Measurements from ENCODE around the gene WDR44. TPM values are rescaled to one million over a fixed set of nuclear protein-coding genes. Genes with fewer than 3 reads are reported as not detected.
A peak's percentile ranks its signal among the peaks of the same experiment; 100 is the strongest.

WDR44 gene
- total and polyA plus RNA-seq, 10 of the 15 experiments (the other 5 are each of a cell fraction or from before 2014, with no cell fraction given): 3.4 to 14.0 (median 11.6) TPM

DNA sequence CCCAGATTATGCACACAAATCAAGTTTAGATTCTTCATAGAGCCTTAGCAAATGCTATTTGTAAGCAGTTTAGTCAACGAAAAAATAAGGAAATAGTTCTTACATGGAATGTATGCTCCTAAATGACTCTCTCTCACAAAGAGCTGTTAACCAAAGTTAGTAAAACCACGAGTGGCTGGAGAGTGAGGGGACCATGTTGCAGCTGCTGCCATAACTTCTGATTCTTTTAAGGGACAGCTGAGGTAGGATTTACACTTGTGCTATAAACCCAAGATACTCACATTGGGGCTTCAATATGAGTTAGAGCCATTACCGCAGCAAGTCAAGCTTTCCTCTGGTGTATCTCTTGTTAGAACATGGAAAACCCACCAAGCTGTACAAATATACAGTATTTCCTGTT is 152.4 kb downstream of the WDR44 start:
- TF ChIP-seq ZNF622 (IDR thresholded peaks at IDR 0.05): no peak
- peak overlapping the region; percentile 68; the same call in 1 of the 2 replicates for H3K4me2 ChIP-seq (ENCODE audit: control insufficient read depth, insufficient read depth)
- no peaks in the 10 kb centered on the region for H4K20me1 ChIP-seq (ENCODE audit: control insufficient read depth, insufficient read depth)
- intact Hi-C loops (cut with micrococcal nuclease; ENCODE audit: unreplicated experiment) (no loop called here), in situ Hi-C loops (cut with MboI) (no loop called here)
- 0 out of 2 replicates have a peak, but pooled peaks cover 3% of the 10 kb centered on the region for H3K4me1 ChIP-seq (ENCODE audit: control insufficient read depth, insufficient read depth, low read length)
- H3K36me3 ChIP-seq (ENCODE audit: control insufficient read depth in 2 of 2, insufficient read depth in 2 of 2, low read length in 1 of 2): no peaks in the 10 kb centered on the region
- peak overlapping the region; percentile 74; the same call in 1 of the 2 replicates for H3K4me3 ChIP-seq
- H3K79me2 ChIP-seq (ENCODE audit: control insufficient read depth, insufficient read depth, low read length): peaks cover 24% of the 10 kb centered on the region
- H2AFZ ChIP-seq (ENCODE audit: control insufficient read depth, low read depth, low read length): no peak overlapping the region
- H3K27me3 ChIP-seq (replicated peaks in 1 of 2; ENCODE audit: control insufficient read depth in 2 of 2, insufficient read depth in 2 of 2, low read length in 1 of 2): no peaks in the 10 kb centered on the region
- CTCF ChIA-PET: interaction anchor here (0.7 to 0.8 kb wide), 3 partner anchors 33 to 59 kb away, joined by 3 read pairs; no protein-coding TSS in a partner anchor
- no peaks in the 10 kb centered on the region for H3K9me3 ChIP-seq (replicated peaks; ENCODE audit: control insufficient read depth, insufficient read depth, low read length)
- SMC1A ChIA-PET (ENCODE audit: uncharacterized antibody, unreplicated experiment): interaction anchor here (0.7 to 1.6 kb wide), 5 partner anchors 17 to 759 kb away, joined by 3 to 4 read pairs (median 4); no protein-coding TSS in a partner anchor
- BruUV-seq (replicated peaks): no TSS peak
- no peak overlapping the region for H3K27ac ChIP-seq (ENCODE audit: control insufficient read depth, insufficient read depth)
- DNase-seq (ENCODE audit: low read depth, low spot score) (no peak), FAIRE-seq (no peak), ATAC-seq (no peak)
- WGBS (ENCODE audit: insufficient coverage, insufficient replicate concordance, low lambda C conversion rate, missing lambda C conversion rate): 31% methylated on average over 3 of the region's 3 CpGs
- no peak overlapping the region for H3K9ac ChIP-seq (ENCODE audit: control insufficient read depth, insufficient read depth, low read length)
- POLR2A ChIA-PET: interaction anchor here (1.8 kb wide), 1 partner anchor 37 kb away, joined by 7 read pairs; no protein-coding TSS in a partner anchor
- RAD21 ChIA-PET (ENCODE audit: unreplicated experiment): interaction anchor here (1.1 to 3.7 kb wide), 3 partner anchors 31 to 41 kb away, joined by 4 to 33 read pairs (median 16); no protein-coding TSS in a partner anchor

DNA sequence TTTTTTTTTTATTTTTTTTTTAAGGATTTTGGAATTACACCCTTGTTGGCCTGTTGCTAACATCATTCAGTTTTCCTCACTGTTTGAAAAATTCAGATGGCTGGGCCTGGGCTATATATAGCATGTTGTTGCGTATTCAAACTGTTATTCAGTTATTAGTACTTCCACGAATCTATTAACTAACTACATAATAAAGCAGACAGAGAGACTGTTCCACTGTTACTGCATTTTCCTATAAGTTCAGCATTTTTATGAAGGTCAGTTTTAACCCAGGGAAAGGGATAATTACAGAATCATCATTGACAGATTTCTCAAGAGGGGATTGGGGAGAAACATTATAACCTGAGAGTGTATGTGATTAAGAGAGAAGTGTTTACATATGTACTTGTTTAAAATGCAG is 152.8 kb downstream of the WDR44 start:
- in situ Hi-C loops (cut with MboI): no loop called here
- H3K27ac ChIP-seq (ENCODE audit: control insufficient read depth, insufficient read depth): no peak overlapping the region
- H2AFZ ChIP-seq (ENCODE audit: control insufficient read depth, low read depth, low read length): no peak overlapping the region
- TF ChIP-seq TARDBP (IDR thresholded peaks at IDR 0.05; ENCODE audit: borderline replicate concordance) (no peak), ETV6 (conservative IDR thresholded peaks at IDR 0.05 in 1 of 2, IDR thresholded peaks at IDR 0.05 in 1 of 2; ENCODE audit: borderline replicate concordance in 1 of 2, low read depth in 1 of 2) (no peak), NFXL1 (IDR thresholded peaks at IDR 0.05; ENCODE audit: borderline replicate concordance) (no peak), GABPA (IDR thresholded peaks at IDR 0.05; ENCODE audit: low read depth) (no peak), DPF2 (IDR thresholded peaks at IDR 0.05) (no peak), FOXM1 (IDR thresholded peaks at IDR 0.05; ENCODE audit: low read depth, low read length) (no peak)
- TF ChIP-seq, protein P1, sequence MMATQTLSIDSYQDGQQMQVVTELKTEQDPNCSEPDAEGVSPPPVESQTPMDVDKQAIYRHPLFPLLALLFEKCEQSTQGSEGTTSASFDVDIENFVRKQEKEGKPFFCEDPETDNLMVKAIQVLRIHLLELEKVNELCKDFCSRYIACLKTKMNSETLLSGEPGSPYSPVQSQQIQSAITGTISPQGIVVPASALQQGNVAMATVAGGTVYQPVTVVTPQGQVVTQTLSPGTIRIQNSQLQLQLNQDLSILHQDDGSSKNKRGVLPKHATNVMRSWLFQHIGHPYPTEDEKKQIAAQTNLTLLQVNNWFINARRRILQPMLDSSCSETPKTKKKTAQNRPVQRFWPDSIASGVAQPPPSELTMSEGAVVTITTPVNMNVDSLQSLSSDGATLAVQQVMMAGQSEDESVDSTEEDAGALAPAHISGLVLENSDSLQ (IDR thresholded peaks at IDR 0.05): no peak
- BruUV-seq (replicated peaks): no TSS peak
- FAIRE-seq: no peak
- SMC1A ChIA-PET (ENCODE audit: uncharacterized antibody, unreplicated experiment): interaction anchor here (0.7 to 1.6 kb wide), 4 partner anchors 17 to 759 kb away, joined by 3 to 4 read pairs (median 4); no protein-coding TSS in a partner anchor
- CTCF ChIA-PET: interaction anchor here (0.7 to 0.8 kb wide), 3 partner anchors 33 to 58 kb away, joined by 3 read pairs; no protein-coding TSS in a partner anchor
- peaks cover 5% of the 10 kb centered on the region; the same call in 1 of the 2 replicates for H3K4me1 ChIP-seq (ENCODE audit: control insufficient read depth, insufficient read depth, low read length)
- RAD21 ChIA-PET (ENCODE audit: unreplicated experiment): interaction anchor here (3.7 kb wide), 1 partner anchor 30 kb away, joined by 33 read pairs; no protein-coding TSS in a partner anchor
- no peak for ATAC-seq
- POLR2A ChIA-PET: interaction anchor here (1.8 kb wide), 1 partner anchor 37 kb away, joined by 7 read pairs; no protein-coding TSS in a partner anchor
- H3K36me3 ChIP-seq (ENCODE audit: control insufficient read depth in 2 of 2, insufficient read depth in 2 of 2, low read length in 1 of 2): no peaks in the 10 kb centered on the region
- H4K20me1 ChIP-seq (ENCODE audit: control insufficient read depth, insufficient read depth): no peaks in the 10 kb centered on the region
- intact Hi-C loops (cut with micrococcal nuclease; ENCODE audit: unreplicated experiment): no loop called here
- WGBS (ENCODE audit: insufficient coverage, insufficient replicate concordance, low lambda C conversion rate, missing lambda C conversion rate): 0% methylated on average over 2 of the region's 2 CpGs
- H3K9ac ChIP-seq (ENCODE audit: control insufficient read depth, insufficient read depth, low read length): no peak overlapping the region
- no peaks in the 10 kb centered on the region for H3K27me3 ChIP-seq (replicated peaks in 1 of 2; ENCODE audit: control insufficient read depth in 2 of 2, insufficient read depth in 2 of 2, low read length in 1 of 2)
- no peak for DNase-seq (ENCODE audit: low read depth, low spot score)
- no peak overlapping the region for H3K4me2 ChIP-seq (ENCODE audit: control insufficient read depth, insufficient read depth)
- peak overlapping the region; percentile 44; the same call in 1 of the 2 replicates for H3K4me3 ChIP-seq
- peaks cover 26% of the 10 kb centered on the region for H3K79me2 ChIP-seq (ENCODE audit: control insufficient read depth, insufficient read depth, low read length)
- H3K9me3 ChIP-seq (replicated peaks; ENCODE audit: control insufficient read depth, insufficient read depth, low read length): no peaks in the 10 kb centered on the region

Data from GM12878 (cell line).